CD4-positive, alpha-beta T cell (primary cell): Measurements from ENCODE around the gene KCNJ10. TPM values are rescaled to one million over a fixed set of nuclear protein-coding genes. Genes with fewer than 3 reads are reported as not detected.

Source experiments
- ATAC-seq: fragments of 200-7000 bp; cut with Tn5 transposase; one replicate; pipeline ENCODE4 v1.10.0; 2022; ENCODE audit warnings: mild to moderate bottlenecking; ENCODE audit not compliant: poor library complexity
- CTCF ChIA-PET: fragments of 350-600 bp; sonication (Branson Sonifier 250); formaldehyde crosslinking; loops from one replicate; lab custom pipeline; 2021; ENCODE audit warnings: antibody characterized with exemption, inconsistent platforms; lab: Charles Lee
- POLR2A ChIA-PET: fragments of 350-600 bp; sonication (Branson Sonifier 250); formaldehyde crosslinking; loops from one replicate; lab custom pipeline; 2021; ENCODE audit warnings: antibody characterized with exemption, inconsistent platforms; lab: Charles Lee
- DNase-seq, 14 experiments: peaks; one replicate each; pipeline ENCODE4 v3.0.0-alpha.2; 2013 to 2020; ENCODE audit warnings: mixed read lengths in 2 of 14
- H3K27ac ChIP-seq, 2 donors: one replicate each; pipeline versions ENCODE4 v1.5.1 to v1.7.0; 2013; ENCODE audit warnings: low read length in 2 of 2, low read depth in 1 of 2, mild to moderate bottlenecking in 1 of 2
- H3K27me3 ChIP-seq, 2 experiments: 1 replicate in 1 of 2; 2 replicates in 1 of 2; pipeline versions ENCODE4 v1.6.1 to v1.7.0; 2013; ENCODE audit warnings: low read length in 2 of 2, control low read depth in 1 of 2, mild to moderate bottlenecking in 1 of 2, moderate library complexity in 1 of 2; ENCODE audit not compliant: insufficient read depth in 2 of 2, control insufficient read depth in 1 of 2
- H3K36me3 ChIP-seq: one replicate; pipeline ENCODE4 v1.6.1; 2013; ENCODE audit warnings: low read length, control low read depth; ENCODE audit not compliant: insufficient read depth
- H3K4me1 ChIP-seq: one replicate; pipeline ENCODE4 v1.6.1; 2013; ENCODE audit warnings: low read length, control low read depth; ENCODE audit not compliant: insufficient read depth
- H3K4me3 ChIP-seq: one replicate; pipeline ENCODE4 v1.5.1; 2013; ENCODE audit warnings: mild to moderate bottlenecking, low read length, moderate library complexity
- H3K9me3 ChIP-seq, 2 experiments: 1 replicate in 1 of 2; 2 replicates in 1 of 2; pipeline versions ENCODE4 v1.6.1 to v1.7.0; 2013; ENCODE audit warnings: low read length in 2 of 2, mild to moderate bottlenecking in 2 of 2, control low read depth in 1 of 2, moderate library complexity in 1 of 2; ENCODE audit not compliant: control insufficient read depth in 1 of 2, insufficient read depth in 1 of 2
- H3K27ac Mint-ChIP-seq: one replicate; pipeline ENCODE4 v1.8.0; 2020; ENCODE audit warnings: mixed read lengths
- H3K27me3 Mint-ChIP-seq: one replicate; pipeline ENCODE4 v1.8.0; 2021; ENCODE audit warnings: mixed read lengths
- H3K36me3 Mint-ChIP-seq: one replicate; pipeline ENCODE4 v1.8.0; 2021; ENCODE audit warnings: low read depth, mixed read lengths
- H3K4me1 Mint-ChIP-seq: one replicate; pipeline ENCODE4 v1.8.0; 2021; ENCODE audit warnings: low read depth, mixed read lengths
- H3K4me3 Mint-ChIP-seq: one replicate; pipeline ENCODE4 v1.8.0; 2020; ENCODE audit warnings: mild to moderate bottlenecking, mixed read lengths
- H3K9me3 Mint-ChIP-seq: one replicate; pipeline ENCODE4 v1.8.0; 2020; ENCODE audit warnings: mixed read lengths
- CTCF ChIP-seq: fragments of 200-600 bp; IDR thresholded peaks from one replicate; pipeline ENCODE4 v1.8.0; 2022; ENCODE audit warnings: antibody characterized with exemption, mild to moderate bottlenecking
- intact Hi-C, 2 experiments: fragments of 100-400 bp; cut with DNase I in 1 of 2; cut with micrococcal nuclease in 1 of 2; formaldehyde crosslinking; loops; one replicate each; pipeline versions ENCODE4 v1.15.1 to v1.9.0; 2023 to 2025; cut with DNase I, micrococcal nuclease
- total RNA-seq, 174 experiments: library from RNA in 2 of 174; stranded (reverse) in 2 of 174; gene quantifications; one replicate each; pipeline ENCODE4 v1.2.3 and lab custom pipeline; 2021 to 2026

Gene KCNJ10
- total RNA-seq, 2 experiments from 2014 or later = not detected

GRCh38 chr1:160092366-160093068 is 22.6 kb upstream of the KCNJ10 start:
- peaks cover 44% of the 10 kb centered on the region for H3K4me1 Mint-ChIP-seq
- no peak for TF ChIP-seq CTCF
- intact Hi-C loops = no loop called here
- ChIA-PET POLR2A (no interaction called here), CTCF (interaction anchor here (1.1 kb wide), 1 partner anchor 9 kb away, joined by 3 read pairs; no protein-coding TSS in a partner anchor)
- H3K27ac ChIP-seq = no peak overlapping the region
- H3K4me1 ChIP-seq = peaks cover 40% of the 10 kb centered on the region
- H3K36me3 ChIP-seq = peaks cover 69% of the 10 kb centered on the region
- H3K9me3 ChIP-seq = no peaks in the 10 kb centered on the region
- H3K4me3 Mint-ChIP-seq = no peak overlapping the region
- no peaks in the 10 kb centered on the region for H3K27me3 Mint-ChIP-seq
- no peak overlapping the region for H3K27ac Mint-ChIP-seq
- H3K36me3 Mint-ChIP-seq = peaks cover 81% of the 10 kb centered on the region
- no peak overlapping the region for H3K4me3 ChIP-seq
- DNase-seq = no peak
- H3K9me3 Mint-ChIP-seq = no peaks in the 10 kb centered on the region
- no peak for ATAC-seq
- H3K27me3 ChIP-seq = no peaks in the 10 kb centered on the region

GRCh38 chr1:160091666-160092223 is 21.8 kb upstream of the KCNJ10 start:
- Histone ChIP-seq H3K27ac (no peak overlapping the region), H3K9me3 (no peaks in the 10 kb centered on the region), H3K4me3 (no peak overlapping the region), H3K27me3 (no peaks in the 10 kb centered on the region), H3K36me3 (peaks cover 76% of the 10 kb centered on the region), H3K4me1 (peaks cover 32% of the 10 kb centered on the region)
- H3K4me1 Mint-ChIP-seq = peaks cover 36% of the 10 kb centered on the region
- TF ChIP-seq CTCF = no peak
- ChIA-PET CTCF (no interaction called here), POLR2A (no interaction called here)
- no peak overlapping the region for H3K27ac Mint-ChIP-seq
- no peak overlapping the region for H3K4me3 Mint-ChIP-seq
- intact Hi-C loops = no loop called here
- H3K9me3 Mint-ChIP-seq = no peaks in the 10 kb centered on the region
- peaks cover 82% of the 10 kb centered on the region for H3K36me3 Mint-ChIP-seq
- no peak for DNase-seq
- no peak for ATAC-seq
- no peaks in the 10 kb centered on the region for H3K27me3 Mint-ChIP-seq

GRCh38 chr1:160090760-160091159 is 20.8 kb upstream of the KCNJ10 start:
- Histone ChIP-seq H3K36me3 (peaks cover 78% of the 10 kb centered on the region), H3K9me3 (no peaks in the 10 kb centered on the region), H3K27me3 (no peaks in the 10 kb centered on the region), H3K4me3 (no peak overlapping the region), H3K4me1 (peaks cover 23% of the 10 kb centered on the region), H3K27ac (no peak overlapping the region)
- intact Hi-C loops = no loop called here
- Mint-ChIP-seq H3K4me3 (no peak overlapping the region), H3K9me3 (no peaks in the 10 kb centered on the region), H3K36me3 (peaks cover 81% of the 10 kb centered on the region), H3K27me3 (no peaks in the 10 kb centered on the region), H3K27ac (peak overlapping the region; percentile 69), H3K4me1 (peaks cover 28% of the 10 kb centered on the region)
- POLR2A ChIA-PET = no interaction called here
- no peak for TF ChIP-seq CTCF
- CTCF ChIA-PET = no interaction called here
- no peak for DNase-seq
- ATAC-seq = no peak
